OCI-LY7 (cell line): ENCODE data around the gene PLEKHH2. TPM values are rescaled to one million over a fixed set of nuclear protein-coding genes. Genes with fewer than 3 reads are reported as not detected.

Experiments used
- BruUV-seq: library from RNA; stranded (reverse); fragments of 400-500 nt; replicated peaks from 2 replicates; lab custom pipeline; 2021; lab: Mats Ljungman, UMichigan
- CTCF ChIA-PET: fragments of 300-600 bp; sonication (Branson Sonifier 250); formaldehyde crosslinking; loops from one replicate; lab custom pipeline; 2022; ENCODE audit warnings: antibody characterized with exemption; ENCODE audit not compliant: unreplicated experiment; lab: Charles Lee
- POLR2A ChIA-PET: fragments of 300-600 bp; sonication (Branson Sonifier 250); formaldehyde crosslinking; loops from one replicate; lab custom pipeline; 2022; ENCODE audit warnings: antibody characterized with exemption; lab: Charles Lee
- DNase-seq: peaks from one replicate; pipeline ENCODE4 v3.0.0-alpha.2; 2015; ENCODE audit warnings: low spot score
- H2AFZ ChIP-seq: fragments of 200-600 bp; sonication (generic), shearing (Covaris generic); 2 replicates; pipeline ENCODE4 v1.6.1; 2014; ENCODE audit warnings: mild to moderate bottlenecking, antibody characterized with exemption, low read length, moderate library complexity
- H3K27ac ChIP-seq: fragments of 200-600 bp; sonication (generic); 2 replicates; pipeline ENCODE4 v1.5.1; 2014; ENCODE audit warnings: mixed run types, low read depth, mild to moderate bottlenecking, moderate library complexity, low read length, inconsistent platforms; ENCODE audit not compliant: poor library complexity, severe bottlenecking
- H3K36me3 ChIP-seq: fragments of 200-600 bp; sonication (generic); 2 replicates; pipeline ENCODE4 v1.6.1; 2014; ENCODE audit warnings: mild to moderate bottlenecking, antibody characterized with exemption, low read length, moderate library complexity, mixed read lengths; ENCODE audit not compliant: insufficient read depth
- H3K4me1 ChIP-seq: fragments of 200-600 bp; sonication (generic); 2 replicates; pipeline ENCODE4 v1.5.1; 2014; ENCODE audit warnings: mild to moderate bottlenecking, low read length; ENCODE audit not compliant: insufficient read depth, poor library complexity, severe bottlenecking
- H3K4me2 ChIP-seq: fragments of 200-600 bp; sonication (generic); 2 replicates; pipeline ENCODE4 v1.6.1; 2014; ENCODE audit warnings: mild to moderate bottlenecking, low read length
- H3K4me3 ChIP-seq: fragments of 200-600 bp; sonication (generic); 2 replicates; pipeline ENCODE4 v1.5.1; 2014; ENCODE audit warnings: mild to moderate bottlenecking, low read depth, low read length; ENCODE audit not compliant: poor library complexity, severe bottlenecking
- H3K79me2 ChIP-seq: fragments of 200-600 bp; sonication (generic); 2 replicates; pipeline ENCODE4 v1.6.1; 2016; ENCODE audit warnings: low read depth, mild to moderate bottlenecking, low read length, moderate library complexity, mixed read lengths; ENCODE audit not compliant: insufficient read depth
- H3K9me2 ChIP-seq: fragments of 200-600 bp; sonication (generic); 2 replicates; pipeline ENCODE4 v1.6.1; 2016; ENCODE audit warnings: mild to moderate bottlenecking, low read length, mixed read lengths; ENCODE audit not compliant: insufficient read depth
- H3K9me3 ChIP-seq: fragments of 200-600 bp; sonication (generic); 2 replicates; pipeline ENCODE4 v1.6.1; 2014; ENCODE audit warnings: mild to moderate bottlenecking, mixed run types, low read length, mixed read lengths
- H4K20me1 ChIP-seq: fragments of 200-600 bp; sonication (generic); 2 replicates; pipeline ENCODE4 v1.6.1; 2014; ENCODE audit warnings: mild to moderate bottlenecking, antibody characterized with exemption, low read length, moderate library complexity, mixed read lengths; ENCODE audit not compliant: insufficient read depth
- EZH2phosphoT487 ChIP-seq: fragments of 200-600 bp; sonication (generic); IDR thresholded peaks from 2 replicates; pipeline ENCODE4 v1.6.1; 2018; ENCODE audit warnings: low read depth, borderline replicate concordance, mild to moderate bottlenecking, mixed run types, antibody characterized with exemption, low read length, moderate library complexity, mixed read lengths
- intact Hi-C: fragments of 100-400 bp; cut with micrococcal nuclease; formaldehyde crosslinking; loops from one replicate; pipeline ENCODE4 v1.10.0; 2022; ENCODE audit not compliant: unreplicated experiment
- total RNA-seq, 2 experiments: library from RNA; depleted of rRNA in 1 of 2; stranded (reverse); fragments of >200 nt in 1 of 2; shearing (Covaris generic) in 1 of 2; gene quantifications; 2 replicates each; pipeline ENCODE4 v1.2.3, GENCODE V29; 2014 to 2022
- TF ChIP-seq, protein P1 (sequence below): fragments of 200-600 bp; sonication (generic); conservative IDR thresholded peaks from 2 replicates; pipeline ENCODE4 v1.5.1; 2014; ENCODE audit warnings: mild to moderate bottlenecking, antibody characterized with exemption, low read length, moderate library complexity, mixed read lengths

Gene PLEKHH2
- total RNA-seq, 2 experiments from 2014 or later = 1.5 to 2.6 TPM

DNA sequence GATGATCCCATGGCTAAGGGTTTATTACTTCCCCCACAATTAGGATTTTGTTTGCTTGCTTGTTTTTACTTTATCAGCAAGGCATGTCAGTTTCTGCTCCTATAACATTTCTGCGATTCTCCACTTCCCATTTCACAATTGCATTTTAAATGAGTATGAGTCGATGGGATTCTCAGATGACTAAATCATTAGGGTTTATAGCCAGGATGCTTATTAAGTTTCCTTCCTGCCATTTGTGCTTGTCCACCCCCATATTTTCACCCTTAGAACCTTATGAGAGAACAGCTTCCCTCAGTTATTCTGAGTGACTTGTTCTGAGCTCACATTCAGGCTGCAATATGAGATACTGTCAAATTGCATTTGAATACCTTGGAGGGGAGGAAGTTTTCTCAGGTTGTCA is 77.1 kb downstream of the PLEKHH2 start:
- DNase-seq = no peak
- Histone ChIP-seq H3K9me2 (no peaks in the 10 kb centered on the region), H2AFZ (no peak overlapping the region), H3K79me2 (no peaks in the 10 kb centered on the region), H3K4me3 (no peak overlapping the region), H4K20me1 (no peaks in the 10 kb centered on the region), H3K9me3 (no peaks in the 10 kb centered on the region), H3K36me3 (no peaks in the 10 kb centered on the region), H3K27ac (no peak overlapping the region), H3K4me1 (peaks cover 8% of the 10 kb centered on the region), H3K4me2 (no peak overlapping the region)
- no TSS peak for BruUV-seq
- CTCF ChIA-PET = no interaction called here
- POLR2A ChIA-PET = interaction anchor here (0.5 kb wide), 1 partner anchor 16 kb away, joined by 4 read pairs; no protein-coding TSS in a partner anchor
- TF ChIP-seq EZH2phosphoT487 = no peak
- TF ChIP-seq, protein P1, sequence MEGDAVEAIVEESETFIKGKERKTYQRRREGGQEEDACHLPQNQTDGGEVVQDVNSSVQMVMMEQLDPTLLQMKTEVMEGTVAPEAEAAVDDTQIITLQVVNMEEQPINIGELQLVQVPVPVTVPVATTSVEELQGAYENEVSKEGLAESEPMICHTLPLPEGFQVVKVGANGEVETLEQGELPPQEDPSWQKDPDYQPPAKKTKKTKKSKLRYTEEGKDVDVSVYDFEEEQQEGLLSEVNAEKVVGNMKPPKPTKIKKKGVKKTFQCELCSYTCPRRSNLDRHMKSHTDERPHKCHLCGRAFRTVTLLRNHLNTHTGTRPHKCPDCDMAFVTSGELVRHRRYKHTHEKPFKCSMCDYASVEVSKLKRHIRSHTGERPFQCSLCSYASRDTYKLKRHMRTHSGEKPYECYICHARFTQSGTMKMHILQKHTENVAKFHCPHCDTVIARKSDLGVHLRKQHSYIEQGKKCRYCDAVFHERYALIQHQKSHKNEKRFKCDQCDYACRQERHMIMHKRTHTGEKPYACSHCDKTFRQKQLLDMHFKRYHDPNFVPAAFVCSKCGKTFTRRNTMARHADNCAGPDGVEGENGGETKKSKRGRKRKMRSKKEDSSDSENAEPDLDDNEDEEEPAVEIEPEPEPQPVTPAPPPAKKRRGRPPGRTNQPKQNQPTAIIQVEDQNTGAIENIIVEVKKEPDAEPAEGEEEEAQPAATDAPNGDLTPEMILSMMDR = no peak
- intact Hi-C loops = no loop called here

DNA sequence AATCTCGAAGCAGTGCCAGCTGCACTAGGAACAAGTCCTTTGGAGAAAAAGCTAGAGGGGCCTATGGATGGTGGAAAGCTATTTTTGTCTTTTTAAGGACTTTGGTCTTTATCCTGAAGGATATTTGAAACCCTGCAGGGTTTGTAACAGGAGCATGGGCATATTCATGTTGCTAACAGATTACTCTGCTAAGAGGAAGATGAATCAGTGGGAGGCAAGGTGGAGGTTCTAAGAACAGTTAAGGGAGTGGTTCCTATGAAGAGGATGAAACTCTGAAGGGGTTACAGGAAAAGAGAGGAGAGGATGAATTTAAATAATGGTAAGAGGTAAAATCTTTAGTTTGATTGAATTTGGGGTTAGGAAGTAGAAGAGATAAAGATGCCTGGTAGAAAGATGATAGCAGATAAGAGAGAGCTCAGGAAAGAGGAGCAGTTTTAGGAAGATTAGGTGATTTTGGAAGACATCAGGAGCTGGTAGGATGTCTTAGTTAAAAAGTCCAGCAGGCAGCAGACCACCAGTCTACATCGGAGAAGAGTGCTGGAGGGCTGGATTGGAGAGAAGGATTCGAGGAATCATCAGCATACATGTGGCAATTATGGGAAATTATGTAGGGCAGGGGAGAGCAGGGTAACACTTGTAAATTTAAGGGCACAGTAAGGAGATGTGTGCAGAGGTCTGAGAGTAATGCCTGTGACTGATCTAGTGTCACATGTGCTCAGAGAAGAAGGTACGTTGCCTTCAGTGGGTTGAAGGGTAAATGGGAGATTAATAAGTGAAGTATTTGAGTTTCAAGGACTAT is 78.4 kb downstream of the PLEKHH2 start:
- no peak overlapping the region for H3K27ac ChIP-seq
- ChIA-PET CTCF (no interaction called here), POLR2A (interaction anchor here (0.5 kb wide), 1 partner anchor 311 kb away, joined by 3 read pairs; no protein-coding TSS in a partner anchor)
- intact Hi-C loops = no loop called here
- no peaks in the 10 kb centered on the region for H3K36me3 ChIP-seq
- TF ChIP-seq, protein P1 = no peak
- no peak for TF ChIP-seq EZH2phosphoT487
- peaks cover 8% of the 10 kb centered on the region for H3K4me1 ChIP-seq
- no peak overlapping the region for H2AFZ ChIP-seq
- no peaks in the 10 kb centered on the region for H4K20me1 ChIP-seq
- no peaks in the 10 kb centered on the region for H3K9me3 ChIP-seq
- no TSS peak for BruUV-seq
- no peak overlapping the region for H3K4me3 ChIP-seq
- H3K4me2 ChIP-seq = no peak overlapping the region
- DNase-seq = no peak
- no peaks in the 10 kb centered on the region for H3K9me2 ChIP-seq
- no peaks in the 10 kb centered on the region for H3K79me2 ChIP-seq

DNA sequence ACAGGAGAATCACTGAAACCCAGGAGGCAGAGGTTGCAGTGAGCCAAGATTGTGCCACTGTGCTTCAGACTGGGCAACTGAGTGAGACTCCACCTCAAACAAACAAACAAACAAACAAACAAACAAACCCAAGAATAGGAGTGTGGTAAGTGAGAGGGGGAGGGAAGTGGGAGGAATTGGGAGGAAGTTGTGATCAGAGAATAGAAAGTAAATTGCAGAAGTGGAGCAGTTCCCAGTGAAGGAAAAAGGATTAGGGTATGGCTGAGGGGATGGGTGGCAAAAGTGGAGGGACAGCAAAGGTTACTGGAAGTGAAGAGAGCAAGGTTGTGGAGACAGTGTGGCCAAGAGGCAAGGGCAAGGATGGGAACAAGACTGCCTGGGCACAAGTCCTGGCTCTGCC is 80.3 kb downstream of the PLEKHH2 start:
- TF ChIP-seq, protein P1 = no peak
- no peak for TF ChIP-seq EZH2phosphoT487
- no peaks in the 10 kb centered on the region for H3K36me3 ChIP-seq
- no TSS peak for BruUV-seq
- peaks cover 8% of the 10 kb centered on the region for H3K4me1 ChIP-seq
- no peaks in the 10 kb centered on the region for H4K20me1 ChIP-seq
- H3K9me2 ChIP-seq = no peaks in the 10 kb centered on the region
- intact Hi-C loops = no loop called here
- H3K27ac ChIP-seq = no peak overlapping the region
- DNase-seq = no peak
- no peak overlapping the region for H3K4me2 ChIP-seq
- CTCF ChIA-PET = no interaction called here
- no peaks in the 10 kb centered on the region for H3K9me3 ChIP-seq
- H3K79me2 ChIP-seq = no peaks in the 10 kb centered on the region
- H3K4me3 ChIP-seq = no peak overlapping the region
- POLR2A ChIA-PET = interaction anchor here (0.5 to 1.6 kb wide), 2 partner anchors 18 to 521 kb away, joined by 3 read pairs; no protein-coding TSS in a partner anchor
- H2AFZ ChIP-seq = no peak overlapping the region
